BLaER1 (cell line): ENCODE data around the gene ADAMTSL3.

Experiments
- H3K27ac ChIP-seq: shearing (Covaris generic); formaldehyde crosslinking; 2 replicates; pipeline ENCODE4 v1.8.1; 2022
- H3K27me3 ChIP-seq: shearing (Covaris generic); formaldehyde crosslinking; 2 replicates; pipeline ENCODE4 v1.8.1; 2022
- H3K36me3 ChIP-seq: shearing (Covaris generic); formaldehyde crosslinking; 2 replicates; pipeline ENCODE4 v1.8.1; 2022
- H3K4me1 ChIP-seq: shearing (Covaris generic); formaldehyde crosslinking; 2 replicates; pipeline ENCODE4 v1.8.1; 2022
- H3K4me2 ChIP-seq: shearing (Covaris generic); formaldehyde crosslinking; 2 replicates; pipeline ENCODE4 v1.8.1; 2022
- H3K4me3 ChIP-seq: shearing (Covaris generic); formaldehyde crosslinking; 2 replicates; pipeline ENCODE4 v1.8.1; 2022
- H3K9ac ChIP-seq: shearing (Covaris generic); formaldehyde crosslinking; 2 replicates; pipeline ENCODE4 v1.8.1; 2022
- H3K9me3 ChIP-seq: shearing (Covaris generic); formaldehyde crosslinking; 2 replicates; pipeline ENCODE4 v1.8.1; 2022
- H4K20me1 ChIP-seq: shearing (Covaris generic); formaldehyde crosslinking; 2 replicates; pipeline ENCODE4 v1.8.1; 2022
- Cebpa-rat ChIP-seq: shearing (Covaris generic); IDR thresholded peaks from 2 replicates; pipeline ENCODE4 v1.8.1; 2022

ADAMTSL3 gene

GRCh38 chr15:83653639-83654378 lies at the start of gene ADAMTSL3:
ADAMTSL3 (plus strand) TSS chr15:83654123; CDS start chr15:83655762, 1,639 bp downstream.
- Histone ChIP-seq H3K27ac (no peak within 1 kb of the TSS), H3K9me3 (peaks cover 28% of the 10 kb centered on the region), H3K27me3 (no peaks in the 10 kb centered on the region), H3K4me3 (no peak within 1 kb of the TSS), H3K4me1 (peaks cover 8% of the 10 kb centered on the region; the same call in 1 of the 2 replicates), H3K9ac (no peak within 1 kb of the TSS), H3K4me2 (no peak within 1 kb of the TSS), H4K20me1 (no peaks in the 10 kb centered on the region), H3K36me3 (no peaks in the 10 kb centered on the region)
- TF ChIP-seq Cebpa-rat = no peak

DNA sequence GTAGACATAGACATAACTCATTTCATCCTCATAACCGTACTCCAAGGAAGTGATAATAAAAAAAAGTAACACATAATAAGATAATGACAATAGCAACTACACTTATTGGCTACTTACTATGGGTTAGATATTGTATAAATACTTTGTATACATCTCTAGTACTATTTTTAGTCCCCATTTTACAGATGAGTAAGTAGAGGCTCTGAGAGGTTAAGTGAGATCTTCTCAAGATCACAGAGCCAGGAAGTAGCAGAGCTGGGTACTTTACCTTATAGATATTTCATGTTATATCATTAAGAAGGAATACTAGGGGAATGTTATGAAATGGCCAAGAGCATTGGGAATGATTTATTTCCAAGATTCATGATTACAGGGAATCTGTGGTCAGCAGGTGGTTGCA lies 49.4 kb upstream of the ADAMTSL3 start:
- H3K4me3 ChIP-seq = no peak overlapping the region
- H3K36me3 ChIP-seq = no peaks in the 10 kb centered on the region
- H3K4me1 ChIP-seq = no peaks in the 10 kb centered on the region
- H4K20me1 ChIP-seq = no peaks in the 10 kb centered on the region
- TF ChIP-seq Cebpa-rat = no peak
- H3K27ac ChIP-seq = no peak overlapping the region
- H3K4me2 ChIP-seq = no peak overlapping the region
- peaks cover 11% of the 10 kb centered on the region; the same call in 1 of the 2 replicates for H3K9me3 ChIP-seq
- no peaks in the 10 kb centered on the region for H3K27me3 ChIP-seq
- no peak overlapping the region for H3K9ac ChIP-seq

GRCh38 chr15:83605111-83605945 lies 48.6 kb upstream of the ADAMTSL3 start:
- Histone ChIP-seq H3K4me1 (no peaks in the 10 kb centered on the region), H3K27ac (no peak overlapping the region), H3K9ac (no peak overlapping the region), H3K27me3 (no peaks in the 10 kb centered on the region), H3K9me3 (peaks cover 8% of the 10 kb centered on the region; the same call in 1 of the 2 replicates), H3K36me3 (no peaks in the 10 kb centered on the region), H3K4me2 (no peak overlapping the region), H4K20me1 (no peaks in the 10 kb centered on the region), H3K4me3 (no peak overlapping the region)
- no peak for TF ChIP-seq Cebpa-rat

GRCh38 chr15:83610132-83610531 lies 43.8 kb upstream of the ADAMTSL3 start:
- no peaks in the 10 kb centered on the region for H3K27me3 ChIP-seq
- no peak overlapping the region for H3K9ac ChIP-seq
- no peaks in the 10 kb centered on the region for H4K20me1 ChIP-seq
- H3K36me3 ChIP-seq = no peaks in the 10 kb centered on the region
- H3K4me3 ChIP-seq = no peak overlapping the region
- TF ChIP-seq Cebpa-rat = no peak
- no peak overlapping the region for H3K4me2 ChIP-seq
- no peaks in the 10 kb centered on the region for H3K9me3 ChIP-seq
- no peak overlapping the region for H3K27ac ChIP-seq
- no peaks in the 10 kb centered on the region for H3K4me1 ChIP-seq

GRCh38 chr15:83610901-83611685 lies 42.8 kb upstream of the ADAMTSL3 start:
- TF ChIP-seq Cebpa-rat = no peak
- Histone ChIP-seq H3K4me2 (no peak overlapping the region), H3K9me3 (no peaks in the 10 kb centered on the region), H3K27ac (no peak overlapping the region), H3K27me3 (no peaks in the 10 kb centered on the region), H3K9ac (no peak overlapping the region), H3K36me3 (no peaks in the 10 kb centered on the region), H3K4me3 (no peak overlapping the region), H3K4me1 (no peaks in the 10 kb centered on the region), H4K20me1 (no peaks in the 10 kb centered on the region)

- Histone ChIP-seq H3K4me1 (no peaks in the 10 kb centered on the region), H4K20me1 (no peaks in the 10 kb centered on the region), H3K9me3 (no peaks in the 10 kb centered on the region), H3K9ac (no peak overlapping the region), H3K27ac (no peak overlapping the region), H3K27me3 (no peaks in the 10 kb centered on the region), H3K4me2 (no peak overlapping the region), H3K36me3 (no peaks in the 10 kb centered on the region), H3K4me3 (no peak overlapping the region)
- no peak for TF ChIP-seq Cebpa-rat
These were observed 41.7 kb upstream of the ADAMTSL3 start for GRCh38 chr15:83612226-83612625.

DNA sequence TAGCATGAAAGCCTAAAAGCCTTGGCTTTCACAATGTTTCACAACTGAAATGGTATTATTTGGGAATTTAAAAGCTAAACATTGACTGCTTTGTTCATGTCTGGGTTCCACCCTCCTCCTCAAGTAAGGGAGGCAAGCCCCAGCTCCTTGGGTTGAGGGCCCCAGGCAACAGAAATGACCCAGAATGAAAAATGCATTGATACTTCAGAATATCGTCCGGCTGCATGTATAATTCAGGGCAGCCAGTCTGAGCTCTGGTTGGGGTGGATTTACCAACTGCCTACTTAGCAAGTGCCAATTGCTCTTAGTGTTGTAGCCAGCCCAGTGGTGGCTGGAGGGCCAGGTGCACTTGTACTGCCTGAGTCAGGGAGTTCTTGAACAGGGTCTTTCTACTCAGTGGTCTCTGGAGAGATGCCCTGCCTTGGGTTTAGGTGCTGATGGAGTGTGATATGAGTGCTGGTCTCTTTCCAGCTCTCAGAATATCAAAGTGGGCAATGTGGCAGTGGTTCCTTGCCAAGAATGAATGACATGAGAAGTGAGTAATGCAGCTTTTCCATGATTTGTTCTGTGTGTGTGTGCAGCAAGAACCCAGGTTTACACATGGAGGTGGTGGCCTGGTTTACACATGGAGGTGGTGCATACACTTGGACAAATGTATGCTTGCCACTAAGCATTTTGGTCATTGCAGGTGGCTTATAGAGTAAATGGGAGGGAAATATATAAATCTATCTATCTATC lies 40.9 kb upstream of the ADAMTSL3 start:
- no peak for TF ChIP-seq Cebpa-rat
- H3K4me3 ChIP-seq = no peak overlapping the region
- no peaks in the 10 kb centered on the region for H3K36me3 ChIP-seq
- H3K27me3 ChIP-seq = no peaks in the 10 kb centered on the region
- H4K20me1 ChIP-seq = no peaks in the 10 kb centered on the region
- H3K9me3 ChIP-seq = no peaks in the 10 kb centered on the region
- H3K4me1 ChIP-seq = peaks cover 2% of the 10 kb centered on the region; the same call in 1 of the 2 replicates
- H3K4me2 ChIP-seq = no peak overlapping the region
- no peak overlapping the region for H3K27ac ChIP-seq
- no peak overlapping the region for H3K9ac ChIP-seq

- Histone ChIP-seq H4K20me1 (no peaks in the 10 kb centered on the region), H3K9me3 (no peaks in the 10 kb centered on the region), H3K4me2 (no peak overlapping the region), H3K4me1 (peaks cover 9% of the 10 kb centered on the region), H3K9ac (no peak overlapping the region), H3K27ac (no peak overlapping the region), H3K36me3 (no peaks in the 10 kb centered on the region), H3K4me3 (no peak overlapping the region), H3K27me3 (no peaks in the 10 kb centered on the region)
- TF ChIP-seq Cebpa-rat = no peak
These were observed 40.2 kb upstream of the ADAMTSL3 start for GRCh38 chr15:83613714-83614113.

DNA sequence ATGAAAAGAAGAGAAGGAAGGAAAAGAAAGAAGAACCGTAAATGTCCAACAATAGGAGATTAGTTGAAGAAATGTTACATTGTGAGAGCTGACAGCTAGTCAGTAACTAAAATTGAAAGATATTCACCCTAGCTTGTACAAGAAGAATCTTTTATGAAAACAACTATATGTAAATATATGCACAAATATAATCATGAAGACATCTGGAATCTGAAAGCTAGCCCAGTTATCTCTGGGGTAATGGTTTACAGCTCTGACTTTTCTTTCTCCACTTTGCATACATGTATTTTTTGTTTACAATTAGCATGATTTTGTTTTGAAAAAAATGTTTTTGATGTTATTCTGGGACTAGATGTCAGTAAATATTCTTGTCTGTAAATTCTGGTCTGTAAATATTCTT lies 37.1 kb upstream of the ADAMTSL3 start:
- no peaks in the 10 kb centered on the region for H4K20me1 ChIP-seq
- H3K4me2 ChIP-seq = no peak overlapping the region
- H3K9me3 ChIP-seq = peaks cover 12% of the 10 kb centered on the region; the same call in 1 of the 2 replicates
- no peak overlapping the region for H3K9ac ChIP-seq
- H3K4me1 ChIP-seq = peaks cover 12% of the 10 kb centered on the region
- H3K27ac ChIP-seq = no peak overlapping the region
- H3K36me3 ChIP-seq = no peaks in the 10 kb centered on the region
- H3K4me3 ChIP-seq = no peak overlapping the region
- no peak for TF ChIP-seq Cebpa-rat
- H3K27me3 ChIP-seq = no peaks in the 10 kb centered on the region
